Astrocyte (in vitro differentiated cells and primary cell): ENCODE measurements around the gene MYBBP1A. TPM values are rescaled to one million over a fixed set of nuclear protein-coding genes. Genes with fewer than 3 reads are reported as not detected.

Source experiments
- DNase-seq: peaks from one replicate; pipeline ENCODE4 v3.0.0-alpha.2; 2010; ENCODE audit warnings: low read depth
- FAIRE-seq: peaks from 2 replicates; lab custom pipeline; 2011; peaks lifted over from hg19 to GRCh38; lab: Jason Lieb, UNC
- H2AFZ ChIP-seq: 2 replicates; pipeline ENCODE4 v1.6.0; 2012; ENCODE audit warnings: low read depth, low read length, inconsistent platforms
- H3K27ac ChIP-seq: 2 replicates; pipeline ENCODE4 v1.5.1; 2011; ENCODE audit warnings: low read depth, low read length, inconsistent platforms
- H3K27me3 ChIP-seq: 2 replicates; pipeline ENCODE4 v1.6.0; 2011; ENCODE audit warnings: low read length, inconsistent platforms; ENCODE audit not compliant: insufficient read depth
- H3K36me3 ChIP-seq: 2 replicates; pipeline ENCODE4 v1.5.1; 2011; ENCODE audit warnings: low read length, inconsistent platforms; ENCODE audit not compliant: insufficient read depth
- H3K4me1 ChIP-seq: 2 replicates; pipeline ENCODE4 v1.5.1; 2011; ENCODE audit warnings: low read length, inconsistent platforms; ENCODE audit not compliant: insufficient read depth
- H3K4me2 ChIP-seq: 2 replicates; pipeline ENCODE4 v1.6.0; 2012; ENCODE audit warnings: low read length, inconsistent platforms
- H3K4me3 ChIP-seq: 2 replicates; pipeline ENCODE4 v1.5.1; 2011; ENCODE audit warnings: low read depth, mild to moderate bottlenecking, low read length, inconsistent platforms; ENCODE audit not compliant: insufficient read depth
- H3K79me2 ChIP-seq: 2 replicates; pipeline ENCODE4 v1.6.0; 2012; ENCODE audit warnings: mild to moderate bottlenecking, low read length, inconsistent platforms; ENCODE audit not compliant: insufficient read depth
- H3K9ac ChIP-seq: 2 replicates; pipeline ENCODE4 v1.6.0; 2012; ENCODE audit warnings: mild to moderate bottlenecking, low read length, inconsistent platforms
- H3K9me3 ChIP-seq: 2 replicates; pipeline ENCODE4 v1.5.1; 2012; ENCODE audit warnings: low read depth, mild to moderate bottlenecking, low read length, inconsistent platforms; ENCODE audit not compliant: insufficient read depth
- H4K20me1 ChIP-seq: 2 replicates; pipeline ENCODE4 v1.6.0; 2012; ENCODE audit warnings: low read length, inconsistent platforms; ENCODE audit not compliant: insufficient read depth
- H3K27ac Mint-ChIP-seq: one replicate; pipeline ENCODE4 v1.8.0; 2021; ENCODE audit warnings: mild to moderate bottlenecking, mixed read lengths; ENCODE audit not compliant: unreplicated experiment
- H3K27me3 Mint-ChIP-seq: one replicate; pipeline ENCODE4 v1.8.0; 2021; ENCODE audit warnings: low read depth, mixed read lengths; ENCODE audit not compliant: unreplicated experiment
- H3K36me3 Mint-ChIP-seq: one replicate; pipeline ENCODE4 v1.8.0; 2021; ENCODE audit warnings: low read depth, mixed read lengths; ENCODE audit not compliant: unreplicated experiment
- H3K4me1 Mint-ChIP-seq: one replicate; pipeline ENCODE4 v1.8.0; 2021; ENCODE audit warnings: low read depth, mixed read lengths; ENCODE audit not compliant: unreplicated experiment
- H3K4me3 Mint-ChIP-seq: one replicate; pipeline ENCODE4 v1.8.0; 2021; ENCODE audit warnings: mild to moderate bottlenecking, moderate library complexity, mixed read lengths; ENCODE audit not compliant: unreplicated experiment
- H3K9me3 Mint-ChIP-seq: one replicate; pipeline ENCODE4 v1.8.0; 2021; ENCODE audit warnings: mild to moderate bottlenecking, mixed read lengths; ENCODE audit not compliant: unreplicated experiment
- EZH2 ChIP-seq: IDR thresholded peaks from 2 replicates; pipeline ENCODE4 v1.6.1; 2012; ENCODE audit warnings: mild to moderate bottlenecking, low read length, inconsistent platforms; ENCODE audit not compliant: insufficient read depth
- total RNA-seq: library from RNA; stranded (reverse); gene quantifications from 2 replicates; pipeline ENCODE4 v1.2.1, GENCODE V29; 2021
- TF ChIP-seq, protein P1 (sequence below): IDR thresholded peaks from 2 replicates; pipeline ENCODE4 v1.5.1; 2011; ENCODE audit warnings: low read depth, mild to moderate bottlenecking, inconsistent platforms, low read length, moderate library complexity; ENCODE audit not compliant: insufficient read depth

MYBBP1A gene
- total RNA-seq, 1 donor from 2014 or later, result 71.1 TPM

DNA sequence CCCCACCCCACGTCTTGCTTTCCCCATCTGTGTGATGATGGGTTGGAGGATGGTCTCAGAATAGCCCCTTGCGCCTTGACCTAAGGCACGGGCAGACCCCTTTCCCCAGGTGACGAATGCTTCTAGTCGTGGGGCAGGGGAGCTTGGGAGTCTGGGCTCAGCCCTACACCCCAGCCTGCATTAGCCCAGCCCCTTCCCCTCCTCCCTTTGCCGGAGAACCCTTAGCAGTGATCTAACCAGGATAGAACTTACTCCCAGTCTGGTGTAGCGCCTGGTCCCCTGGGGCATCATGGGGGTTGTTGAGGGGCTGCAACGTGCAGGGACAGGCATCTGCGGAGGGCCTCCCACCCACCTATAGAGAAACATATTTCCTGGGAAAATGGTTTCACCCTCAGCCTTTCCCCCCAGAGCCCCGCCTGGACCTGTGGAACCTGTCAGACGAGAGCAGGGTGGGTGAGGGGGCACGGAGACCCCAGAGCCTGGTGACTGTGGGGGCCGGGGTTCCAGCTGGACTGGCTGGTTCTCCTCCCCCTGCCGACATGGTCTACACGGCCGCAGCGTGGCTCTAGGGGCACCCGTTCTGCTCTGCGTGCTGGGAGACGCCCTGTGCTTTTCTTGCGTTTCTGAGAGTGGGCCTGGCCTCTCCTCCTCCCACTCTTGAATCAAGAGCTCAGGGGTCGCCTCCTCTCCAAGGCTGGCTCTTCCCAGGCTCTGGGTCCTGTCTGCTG lies 33.9 kb upstream of the MYBBP1A start:
- H3K27ac Mint-ChIP-seq, result no peak overlapping the region
- no peaks in the 10 kb centered on the region for H3K4me1 Mint-ChIP-seq
- H3K36me3 Mint-ChIP-seq, result no peaks in the 10 kb centered on the region

DNA sequence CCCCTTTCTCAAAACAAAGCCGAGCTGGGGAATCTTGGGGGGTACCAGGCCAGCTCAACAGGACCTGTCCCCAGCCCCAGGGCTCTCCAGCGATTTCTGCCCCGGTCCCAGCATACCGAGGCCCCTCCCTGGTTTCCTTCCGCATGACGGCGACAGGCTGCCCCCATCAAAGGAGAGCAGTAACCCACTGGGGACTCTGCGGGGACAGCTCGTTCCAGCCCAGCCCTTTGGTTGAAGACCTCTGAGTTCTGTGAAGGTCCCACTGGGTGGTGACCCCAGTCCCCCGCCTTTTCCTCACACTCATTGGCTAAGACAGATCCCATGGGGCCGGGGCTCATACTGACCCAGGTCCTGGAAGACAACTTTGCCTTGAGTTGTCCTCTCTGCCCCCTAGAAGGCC lies 33.2 kb upstream of the MYBBP1A start:
- Histone ChIP-seq H3K9me3 (no peaks in the 10 kb centered on the region), H3K36me3 (no peaks in the 10 kb centered on the region), H3K9ac (no peak overlapping the region), H3K79me2 (no peaks in the 10 kb centered on the region), H4K20me1 (no peaks in the 10 kb centered on the region), H3K27me3 (peaks cover 31% of the 10 kb centered on the region), H2AFZ (no peak overlapping the region), H3K4me2 (no peak overlapping the region), H3K4me1 (peaks cover 2% of the 10 kb centered on the region), H3K27ac (no peak overlapping the region), H3K4me3 (no peak overlapping the region)
- Mint-ChIP-seq H3K4me1 (peaks cover 1% of the 10 kb centered on the region), H3K27me3 (peaks cover 68% of the 10 kb centered on the region), H3K36me3 (no peaks in the 10 kb centered on the region), H3K9me3 (peaks cover 3% of the 10 kb centered on the region), H3K27ac (no peak overlapping the region), H3K4me3 (no peak overlapping the region)
- no peak for FAIRE-seq
- no peak for DNase-seq
- TF ChIP-seq, protein P1, sequence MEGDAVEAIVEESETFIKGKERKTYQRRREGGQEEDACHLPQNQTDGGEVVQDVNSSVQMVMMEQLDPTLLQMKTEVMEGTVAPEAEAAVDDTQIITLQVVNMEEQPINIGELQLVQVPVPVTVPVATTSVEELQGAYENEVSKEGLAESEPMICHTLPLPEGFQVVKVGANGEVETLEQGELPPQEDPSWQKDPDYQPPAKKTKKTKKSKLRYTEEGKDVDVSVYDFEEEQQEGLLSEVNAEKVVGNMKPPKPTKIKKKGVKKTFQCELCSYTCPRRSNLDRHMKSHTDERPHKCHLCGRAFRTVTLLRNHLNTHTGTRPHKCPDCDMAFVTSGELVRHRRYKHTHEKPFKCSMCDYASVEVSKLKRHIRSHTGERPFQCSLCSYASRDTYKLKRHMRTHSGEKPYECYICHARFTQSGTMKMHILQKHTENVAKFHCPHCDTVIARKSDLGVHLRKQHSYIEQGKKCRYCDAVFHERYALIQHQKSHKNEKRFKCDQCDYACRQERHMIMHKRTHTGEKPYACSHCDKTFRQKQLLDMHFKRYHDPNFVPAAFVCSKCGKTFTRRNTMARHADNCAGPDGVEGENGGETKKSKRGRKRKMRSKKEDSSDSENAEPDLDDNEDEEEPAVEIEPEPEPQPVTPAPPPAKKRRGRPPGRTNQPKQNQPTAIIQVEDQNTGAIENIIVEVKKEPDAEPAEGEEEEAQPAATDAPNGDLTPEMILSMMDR, result no peak
- no peak for TF ChIP-seq EZH2

More for the DNA sequence above, 33.9 kb upstream of the MYBBP1A start:
- Histone ChIP-seq H3K27ac (no peak overlapping the region), H3K4me3 (no peak overlapping the region), H3K4me2 (no peak overlapping the region), H3K27me3 (peaks cover 25% of the 10 kb centered on the region), H2AFZ (no peak overlapping the region), H3K9ac (no peak overlapping the region), H3K4me1 (peaks cover 2% of the 10 kb centered on the region), H4K20me1 (no peaks in the 10 kb centered on the region), H3K9me3 (no peaks in the 10 kb centered on the region), H3K36me3 (no peaks in the 10 kb centered on the region), H3K79me2 (no peaks in the 10 kb centered on the region)
- TF ChIP-seq, protein P1, result no peak
- DNase-seq (no peak), FAIRE-seq (no peak)
- Mint-ChIP-seq H3K27me3 (peaks cover 65% of the 10 kb centered on the region), H3K4me3 (no peak overlapping the region), H3K9me3 (peaks cover 3% of the 10 kb centered on the region)

DNA sequence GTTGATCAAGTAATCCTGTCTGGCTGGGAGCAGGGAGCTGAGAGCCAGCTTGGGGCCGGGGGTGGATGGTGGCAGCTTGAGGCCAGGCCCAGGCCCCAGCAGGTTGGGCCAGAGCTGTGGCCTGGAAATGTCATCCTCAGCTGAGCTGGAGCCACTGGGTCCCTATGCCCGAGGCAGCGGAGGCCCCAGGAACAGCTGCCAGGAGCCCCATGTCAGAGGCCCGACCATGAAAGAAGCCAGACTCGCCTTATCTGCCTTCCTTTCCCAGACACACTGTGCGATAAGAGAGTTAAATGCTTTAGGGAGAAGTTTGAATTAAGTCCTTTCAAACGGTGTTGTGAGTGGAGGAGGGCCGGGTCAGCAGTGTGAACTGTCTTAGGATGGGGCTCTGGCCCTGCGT lies 32.6 kb upstream of the MYBBP1A start:
- Histone ChIP-seq H3K36me3 (no peaks in the 10 kb centered on the region), H3K4me1 (peaks cover 2% of the 10 kb centered on the region), H3K4me2 (no peak overlapping the region), H4K20me1 (no peaks in the 10 kb centered on the region), H3K9me3 (no peaks in the 10 kb centered on the region), H3K27ac (no peak overlapping the region), H3K79me2 (no peaks in the 10 kb centered on the region), H2AFZ (no peak overlapping the region), H3K4me3 (no peak overlapping the region), H3K9ac (no peak overlapping the region), H3K27me3 (peaks cover 37% of the 10 kb centered on the region)
- H3K9me3 Mint-ChIP-seq, result peaks cover 3% of the 10 kb centered on the region
- peaks cover 1% of the 10 kb centered on the region for H3K4me1 Mint-ChIP-seq
- H3K4me3 Mint-ChIP-seq, result no peak overlapping the region
- no peak for TF ChIP-seq EZH2
- TF ChIP-seq, protein P1, result no peak
- DNase-seq (no peak), FAIRE-seq (no peak)
- no peaks in the 10 kb centered on the region for H3K36me3 Mint-ChIP-seq
- no peak overlapping the region for H3K27ac Mint-ChIP-seq
- H3K27me3 Mint-ChIP-seq, result peaks cover 72% of the 10 kb centered on the region
